ENCODE measurements around the gene STARD9. TPM values are rescaled to one million over a fixed set of nuclear protein-coding genes. Genes with fewer than 3 reads are reported as not detected.

The STARD9 gene
- total RNA-seq, 1 experiment from 2014 or later: 5.0 TPM

DNA sequence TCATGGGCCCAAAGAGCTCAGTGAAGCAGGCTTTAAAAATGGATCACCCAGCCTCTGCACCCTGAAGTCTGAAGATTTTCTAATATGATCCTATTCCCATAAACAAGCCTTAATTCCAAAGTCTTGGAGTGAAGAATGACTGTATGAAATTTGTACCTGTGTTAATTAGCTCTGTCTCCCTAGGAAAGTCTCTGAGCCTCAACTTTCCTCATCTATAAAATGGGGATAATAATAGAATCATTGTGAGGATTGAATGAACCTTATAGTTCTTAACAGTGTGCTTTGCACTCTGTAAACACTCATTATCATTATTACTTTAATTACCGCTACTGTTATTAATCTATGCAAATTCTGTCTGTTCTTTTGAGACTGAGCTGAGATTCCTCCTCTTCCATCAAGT, 99.6 kb downstream of the STARD9 start:
- Histone ChIP-seq H3K9me2 (ENCODE audit: insufficient read depth) (no peaks in the 10 kb centered on the region), H3K27ac (ENCODE audit: low read depth, low read length) (no peak overlapping the region), H3K9ac (ENCODE audit: low read length) (no peak overlapping the region), H2AFZ (ENCODE audit: low read depth, low read length, poor library complexity, severe bottlenecking) (no peak overlapping the region), H3K36me3 (ENCODE audit: control insufficient read depth in 1 of 2, insufficient read depth in 2 of 2, low read length in 2 of 2) (no peaks in the 10 kb centered on the region; a peak in 1 of 4 replicates), H3K79me2 (ENCODE audit: insufficient read depth, low read length) (no peaks in the 10 kb centered on the region), H4K20me1 (ENCODE audit: insufficient read depth) (no peaks in the 10 kb centered on the region), H3K27me3 (ENCODE audit: insufficient read depth, low read length) (no peaks in the 10 kb centered on the region), H3K4me1 (ENCODE audit: control insufficient read depth in 1 of 2, insufficient read depth in 2 of 2, low read length in 2 of 2) (peaks cover 0 to 4% of the 10 kb centered on the region in 2 experiments; a peak in 2 of 4 replicates), H3K9me3 (ENCODE audit: control insufficient read depth in 1 of 2, insufficient read depth in 1 of 2, low read depth in 1 of 2, low read length in 2 of 2) (no peaks in the 10 kb centered on the region), H3K4me3 (replicated peaks in 1 of 2; ENCODE audit: low read depth in 1 of 2, low read length in 2 of 2) (no peak overlapping the region), H3K4me2 (ENCODE audit: low read length) (no peak overlapping the region)
- BruUV-seq (replicated peaks): no TSS peak
- ATAC-seq (no peak), DNase-seq (ENCODE audit: low read depth, low spot score) (no peak)
- intact Hi-C loops (cut with micrococcal nuclease): no loop called here
- ChIA-PET CTCF (no interaction called here), RAD21 (ENCODE audit: low non-redundant PET in 1 of 2, low total read pairs in 2 of 2, uncharacterized antibody in 2 of 2, unreplicated experiment in 2 of 2) (no interaction called here), POLR2A (no interaction called here)
- TF ChIP-seq, protein P1, sequence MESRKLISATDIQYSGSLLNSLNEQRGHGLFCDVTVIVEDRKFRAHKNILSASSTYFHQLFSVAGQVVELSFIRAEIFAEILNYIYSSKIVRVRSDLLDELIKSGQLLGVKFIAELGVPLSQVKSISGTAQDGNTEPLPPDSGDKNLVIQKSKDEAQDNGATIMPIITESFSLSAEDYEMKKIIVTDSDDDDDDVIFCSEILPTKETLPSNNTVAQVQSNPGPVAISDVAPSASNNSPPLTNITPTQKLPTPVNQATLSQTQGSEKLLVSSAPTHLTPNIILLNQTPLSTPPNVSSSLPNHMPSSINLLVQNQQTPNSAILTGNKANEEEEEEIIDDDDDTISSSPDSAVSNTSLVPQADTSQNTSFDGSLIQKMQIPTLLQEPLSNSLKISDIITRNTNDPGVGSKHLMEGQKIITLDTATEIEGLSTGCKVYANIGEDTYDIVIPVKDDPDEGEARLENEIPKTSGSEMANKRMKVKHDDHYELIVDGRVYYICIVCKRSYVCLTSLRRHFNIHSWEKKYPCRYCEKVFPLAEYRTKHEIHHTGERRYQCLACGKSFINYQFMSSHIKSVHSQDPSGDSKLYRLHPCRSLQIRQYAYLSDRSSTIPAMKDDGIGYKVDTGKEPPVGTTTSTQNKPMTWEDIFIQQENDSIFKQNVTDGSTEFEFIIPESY (IDR thresholded peaks at IDR 0.05; ENCODE audit: extremely low read depth, insufficient replicate concordance, low read length): no peak
- TF ChIP-seq, protein P2, sequence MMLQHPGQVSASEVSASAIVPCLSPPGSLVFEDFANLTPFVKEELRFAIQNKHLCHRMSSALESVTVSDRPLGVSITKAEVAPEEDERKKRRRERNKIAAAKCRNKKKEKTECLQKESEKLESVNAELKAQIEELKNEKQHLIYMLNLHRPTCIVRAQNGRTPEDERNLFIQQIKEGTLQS (IDR thresholded peaks at IDR 0.05): no peak
- TF ChIP-seq, protein P3, sequence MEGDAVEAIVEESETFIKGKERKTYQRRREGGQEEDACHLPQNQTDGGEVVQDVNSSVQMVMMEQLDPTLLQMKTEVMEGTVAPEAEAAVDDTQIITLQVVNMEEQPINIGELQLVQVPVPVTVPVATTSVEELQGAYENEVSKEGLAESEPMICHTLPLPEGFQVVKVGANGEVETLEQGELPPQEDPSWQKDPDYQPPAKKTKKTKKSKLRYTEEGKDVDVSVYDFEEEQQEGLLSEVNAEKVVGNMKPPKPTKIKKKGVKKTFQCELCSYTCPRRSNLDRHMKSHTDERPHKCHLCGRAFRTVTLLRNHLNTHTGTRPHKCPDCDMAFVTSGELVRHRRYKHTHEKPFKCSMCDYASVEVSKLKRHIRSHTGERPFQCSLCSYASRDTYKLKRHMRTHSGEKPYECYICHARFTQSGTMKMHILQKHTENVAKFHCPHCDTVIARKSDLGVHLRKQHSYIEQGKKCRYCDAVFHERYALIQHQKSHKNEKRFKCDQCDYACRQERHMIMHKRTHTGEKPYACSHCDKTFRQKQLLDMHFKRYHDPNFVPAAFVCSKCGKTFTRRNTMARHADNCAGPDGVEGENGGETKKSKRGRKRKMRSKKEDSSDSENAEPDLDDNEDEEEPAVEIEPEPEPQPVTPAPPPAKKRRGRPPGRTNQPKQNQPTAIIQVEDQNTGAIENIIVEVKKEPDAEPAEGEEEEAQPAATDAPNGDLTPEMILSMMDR (IDR thresholded peaks at IDR 0.05 in 2 of 3, conservative IDR thresholded peaks at IDR 0.05 in 1 of 3; ENCODE audit: borderline replicate concordance in 1 of 3, insufficient read depth in 1 of 3, low read depth in 2 of 3, low read length in 2 of 3): no peak
- TF ChIP-seq SIN3A (IDR thresholded peaks at IDR 0.05; ENCODE audit: low read depth): no peak
- no peak for TF ChIP-seq ELF1 (IDR thresholded peaks at IDR 0.05; ENCODE audit: borderline replicate concordance, low read depth)
- no peak for TF ChIP-seq YY1 (IDR thresholded peaks at IDR 0.05; ENCODE audit: extremely low read depth, insufficient replicate concordance, low read depth, low read length)
- TF ChIP-seq EZH2phosphoT487 (IDR thresholded peaks at IDR 0.05; ENCODE audit: borderline replicate concordance): no peak
- no peak for TF ChIP-seq CBX3 (IDR thresholded peaks at IDR 0.05; ENCODE audit: low read depth)
- no peak for TF ChIP-seq POLR2A (IDR thresholded peaks at IDR 0.05; ENCODE audit: borderline replicate concordance, extremely low read depth, insufficient read depth, insufficient read length)
- no peak for TF ChIP-seq TCF7L2 (IDR thresholded peaks at IDR 0.05; ENCODE audit: borderline replicate concordance, extremely low read depth, insufficient read depth, insufficient read length)
- no peak for TF ChIP-seq POLR2AphosphoS5 (IDR thresholded peaks at IDR 0.05; ENCODE audit: low read depth, low read length)
- TF ChIP-seq SRF (IDR thresholded peaks at IDR 0.05; ENCODE audit: low read depth): no peak
- no peak for TF ChIP-seq JUND (IDR thresholded peaks at IDR 0.05)
- no peak for TF ChIP-seq SP1 (IDR thresholded peaks at IDR 0.05; ENCODE audit: low read depth)
